K562 (cell line): ENCODE measurements around the gene UPF1. TPM values are rescaled to one million over a fixed set of nuclear protein-coding genes. Genes with fewer than 3 reads are reported as not detected.

Experiments
- ATF1 ChIP-seq, 2 experiments: fragments of 450-650 bp in 1 of 2; IDR thresholded peaks; 2 replicates each; pipeline ENCODE4 v1.6.1; 2016; ENCODE audit warnings: missing compliant biosample characterization in 1 of 2, missing genetic modification characterization in 1 of 2
- ETV1 ChIP-seq: fragments of 450-650 bp; conservative IDR thresholded peaks from 2 replicates; pipeline ENCODE4 v1.6.1; 2016; ENCODE audit warnings: missing genetic modification characterization, control low read depth, low read depth, missing compliant biosample characterization
- FIP1L1 ChIP-seq: fragments of 200-400 bp; formaldehyde crosslinking; IDR thresholded peaks from 2 replicates; pipeline ENCODE4 v1.6.1; 2018; ENCODE audit warnings: mild to moderate bottlenecking, low read depth, low read length; ENCODE audit not compliant: poor library complexity, severe bottlenecking
- MTA3 ChIP-seq: fragments of 450-650 bp; formaldehyde crosslinking; IDR thresholded peaks from 2 replicates; pipeline ENCODE4 v1.6.1; 2017; ENCODE audit warnings: mild to moderate bottlenecking, borderline replicate concordance
- NCOA6 ChIP-seq: fragments of 450-650 bp; IDR thresholded peaks from 2 replicates; pipeline ENCODE4 v1.6.1; 2017; ENCODE audit warnings: mild to moderate bottlenecking
- NFE2L1 ChIP-seq: fragments of 450-650 bp; IDR thresholded peaks from 2 replicates; pipeline ENCODE4 v1.6.1; 2016; ENCODE audit warnings: missing genetic modification characterization, low read depth, mild to moderate bottlenecking, missing compliant biosample characterization, moderate library complexity, borderline replicate concordance
- NR4A1 ChIP-seq, 2 experiments: fragments of 250-450 bp in 1 of 2; fragments of 450-650 bp in 1 of 2; sonication (Bioruptor Pico) in 1 of 2; IDR thresholded peaks; 2 replicates each; pipeline versions ENCODE4 v1.4.0 to v1.6.1; 2016 to 2020; ENCODE audit warnings: mild to moderate bottlenecking in 2 of 2, missing compliant biosample characterization in 1 of 2, missing genetic modification characterization in 1 of 2, moderate library complexity in 1 of 2
- PTBP1 ChIP-seq: fragments of 200-400 bp; formaldehyde crosslinking; IDR thresholded peaks from 2 replicates; pipeline ENCODE4 v1.6.1; 2017; ENCODE audit warnings: low read depth, low read length
- RBFOX2 ChIP-seq: fragments of 200-400 bp; formaldehyde crosslinking; IDR thresholded peaks from 2 replicates; pipeline ENCODE4 v1.6.1; 2017; ENCODE audit warnings: low read depth, mild to moderate bottlenecking, low read length, moderate library complexity
- TAF1 ChIP-seq: IDR thresholded peaks from 2 replicates; pipeline ENCODE4 v1.6.1; 2011; ENCODE audit warnings: mild to moderate bottlenecking, low read length, moderate library complexity; ENCODE audit not compliant: insufficient read depth, control insufficient read depth, severe bottlenecking; ENCODE audit errors: extremely low read depth
- ZNF717 ChIP-seq: fragments of 250-450 bp; sonication (Bioruptor Pico); IDR thresholded peaks from 2 replicates; pipeline ENCODE4 v1.5.0; 2021
- polyA plus RNA-seq, 8 experiments: library from polyadenylated mRNA; depleted of rRNA in 4 of 8; stranded (reverse) in 5 of 8; unstranded in 3 of 8; fragments of >200 nt; fragmentation: Nextera tagmentation in 2 of 8; fragmentation: Illumina TruSeq in 1 of 8; extraction: Ambion mirVana in 2 of 8; extraction: Trizol in 1 of 8; gene quantifications; 2 replicates each; pipeline versions ENCODE4 v1.2.1 to v1.2.3, GENCODE V29; 2011 to 2014; ENCODE audit warnings: inconsistent platforms in 1 of 8, missing spikeins in 1 of 8
- total RNA-seq, 7 experiments: library from RNA; depleted of rRNA in 6 of 7; stranded (reverse); fragments of >200 nt in 6 of 7; fragmentation: Illumina TruSeq in 2 of 7; extraction: Trizol in 2 of 7; gene quantifications; 2 replicates each; pipeline versions ENCODE4 v1.2.1 to v1.2.3, GENCODE V29; 2011 to 2021; ENCODE audit warnings: low replicate concordance in 1 of 7
- TF ChIP-seq, protein P1 (sequence below): fragments of 450-650 bp; IDR thresholded peaks from 2 replicates; pipeline ENCODE4 v1.6.1; 2016; ENCODE audit warnings: low read depth
- TF ChIP-seq, protein P2 (sequence below): conservative IDR thresholded peaks from 2 replicates; pipeline ENCODE4 v1.6.1; 2011; ENCODE audit warnings: low read depth, mild to moderate bottlenecking, low read length; ENCODE audit not compliant: control insufficient read depth
- TF ChIP-seq, protein P3 (sequence below), 3 experiments: fragments of 200-800 bp in 1 of 3; sonication (Bioruptor generic) in 1 of 3; sonication (generic) in 1 of 3; formaldehyde crosslinking in 1 of 3; IDR thresholded peaks; 2 replicates each; pipeline versions ENCODE4 v1.6.1 to v1.8.0; 2016 to 2022; ENCODE audit warnings: mild to moderate bottlenecking in 2 of 3, missing compliant biosample characterization in 2 of 3, missing genetic modification characterization in 2 of 3, missing genetic modification reagents in 1 of 3

The UPF1 gene
- total and polyA plus RNA-seq, 9 of the 15 experiments (the other 6 are each of a cell fraction or from before 2014, with no cell fraction given), result 0.34 to 103 (median 27.9) TPM

DNA sequence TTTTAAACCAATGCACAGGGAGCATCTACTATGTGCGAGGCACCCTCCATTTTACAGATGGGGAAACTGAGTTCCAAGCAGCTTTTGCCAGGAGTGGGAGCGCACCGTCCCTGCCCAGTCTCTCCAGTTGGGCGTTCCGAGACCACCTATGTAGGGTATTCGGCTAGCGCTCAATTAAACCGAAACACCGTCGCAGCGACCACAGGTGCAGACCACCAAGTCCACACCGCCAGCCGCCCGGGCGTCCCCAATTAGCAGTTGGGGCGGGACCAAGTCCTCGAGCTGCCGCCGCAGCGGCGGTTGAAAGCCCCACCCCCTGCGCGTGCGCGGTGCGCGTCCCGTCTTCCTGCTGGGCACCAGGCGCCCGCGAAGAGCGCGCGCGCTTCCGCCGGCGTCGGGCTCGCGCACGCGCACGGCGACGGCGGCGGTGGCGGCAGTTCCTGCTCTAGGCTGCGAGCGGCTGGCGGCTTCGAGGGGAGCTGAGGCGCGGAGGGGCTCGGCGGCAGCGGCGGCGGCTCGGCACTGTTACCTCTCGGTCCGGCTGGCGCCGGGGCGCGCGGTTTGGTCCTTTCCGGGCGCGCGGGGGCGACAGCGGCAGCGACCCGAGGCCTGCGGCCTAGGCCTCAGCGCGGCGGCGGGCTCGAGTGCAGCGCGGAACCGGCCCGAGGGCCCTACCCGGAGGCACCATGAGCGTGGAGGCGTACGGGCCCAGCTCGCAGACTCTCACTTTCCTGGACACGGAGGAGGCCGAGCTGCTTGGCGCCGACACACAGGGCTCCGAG is at the start of gene UPF1 (continued):
- TF ChIP-seq, protein P1, sequence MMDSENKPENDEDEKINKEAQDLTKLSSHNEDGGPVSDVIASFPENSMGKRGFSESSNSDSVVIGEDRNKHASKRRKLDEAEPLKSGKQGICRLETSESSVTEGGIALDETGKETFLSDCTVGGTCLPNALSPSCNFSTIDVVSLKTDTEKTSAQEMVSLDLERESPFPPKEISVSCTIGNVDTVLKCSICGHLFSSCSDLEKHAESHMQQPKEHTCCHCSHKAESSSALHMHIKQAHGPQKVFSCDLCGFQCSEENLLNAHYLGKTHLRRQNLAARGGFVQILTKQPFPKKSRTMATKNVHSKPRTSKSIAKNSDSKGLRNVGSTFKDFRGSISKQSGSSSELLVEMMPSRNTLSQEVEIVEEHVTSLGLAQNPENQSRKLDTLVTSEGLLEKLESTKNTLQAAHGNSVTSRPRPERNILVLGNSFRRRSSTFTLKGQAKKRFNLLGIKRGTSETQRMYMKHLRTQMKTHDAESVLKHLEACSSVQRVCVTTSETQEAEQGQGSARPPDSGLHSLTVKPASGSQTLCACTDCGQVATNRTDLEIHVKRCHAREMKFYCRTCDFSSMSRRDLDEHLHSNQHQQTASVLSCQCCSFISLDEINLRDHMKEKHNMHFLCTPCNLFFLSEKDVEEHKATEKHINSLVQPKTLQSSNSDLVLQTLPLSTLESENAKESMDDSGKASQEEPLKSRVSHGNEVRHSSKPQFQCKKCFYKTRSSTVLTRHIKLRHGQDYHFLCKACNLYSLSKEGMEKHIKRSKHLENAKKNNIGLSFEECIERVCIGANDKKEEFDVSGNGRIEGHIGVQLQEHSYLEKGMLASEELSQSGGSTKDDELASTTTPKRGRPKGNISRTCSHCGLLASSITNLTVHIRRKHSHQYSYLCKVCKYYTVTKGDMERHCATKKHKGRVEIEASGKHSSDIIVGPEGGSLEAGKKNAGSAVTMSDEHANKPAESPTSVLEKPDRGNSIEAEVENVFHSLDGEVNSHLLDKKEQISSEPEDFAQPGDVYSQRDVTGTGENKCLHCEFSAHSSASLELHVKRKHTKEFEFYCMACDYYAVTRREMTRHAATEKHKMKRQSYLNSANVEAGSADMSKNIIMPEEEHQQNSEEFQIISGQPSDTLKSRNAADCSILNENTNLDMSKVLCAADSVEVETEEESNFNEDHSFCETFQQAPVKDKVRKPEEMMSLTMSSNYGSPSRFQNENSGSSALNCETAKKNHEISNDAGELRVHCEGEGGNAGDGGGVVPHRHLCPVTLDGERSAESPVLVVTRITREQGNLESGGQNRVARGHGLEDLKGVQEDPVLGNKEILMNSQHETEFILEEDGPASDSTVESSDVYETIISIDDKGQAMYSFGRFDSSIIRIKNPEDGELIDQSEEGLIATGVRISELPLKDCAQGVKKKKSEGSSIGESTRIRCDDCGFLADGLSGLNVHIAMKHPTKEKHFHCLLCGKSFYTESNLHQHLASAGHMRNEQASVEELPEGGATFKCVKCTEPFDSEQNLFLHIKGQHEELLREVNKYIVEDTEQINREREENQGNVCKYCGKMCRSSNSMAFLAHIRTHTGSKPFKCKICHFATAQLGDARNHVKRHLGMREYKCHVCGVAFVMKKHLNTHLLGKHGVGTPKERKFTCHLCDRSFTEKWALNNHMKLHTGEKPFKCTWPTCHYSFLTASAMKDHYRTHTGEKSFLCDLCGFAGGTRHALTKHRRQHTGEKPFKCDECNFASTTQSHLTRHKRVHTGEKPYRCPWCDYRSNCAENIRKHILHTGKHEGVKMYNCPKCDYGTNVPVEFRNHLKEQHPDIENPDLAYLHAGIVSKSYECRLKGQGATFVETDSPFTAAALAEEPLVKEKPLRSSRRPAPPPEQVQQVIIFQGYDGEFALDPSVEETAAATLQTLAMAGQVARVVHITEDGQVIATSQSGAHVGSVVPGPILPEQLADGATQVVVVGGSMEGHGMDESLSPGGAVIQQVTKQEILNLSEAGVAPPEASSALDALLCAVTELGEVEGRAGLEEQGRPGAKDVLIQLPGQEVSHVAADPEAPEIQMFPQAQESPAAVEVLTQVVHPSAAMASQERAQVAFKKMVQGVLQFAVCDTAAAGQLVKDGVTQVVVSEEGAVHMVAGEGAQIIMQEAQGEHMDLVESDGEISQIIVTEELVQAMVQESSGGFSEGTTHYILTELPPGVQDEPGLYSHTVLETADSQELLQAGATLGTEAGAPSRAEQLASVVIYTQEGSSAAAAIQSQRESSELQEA, result no peak
- TF ChIP-seq NCOA6, result no peak; the same call in 1 of the 2 replicates
- no peak for TF ChIP-seq ETV1
- TF ChIP-seq, protein P2, sequence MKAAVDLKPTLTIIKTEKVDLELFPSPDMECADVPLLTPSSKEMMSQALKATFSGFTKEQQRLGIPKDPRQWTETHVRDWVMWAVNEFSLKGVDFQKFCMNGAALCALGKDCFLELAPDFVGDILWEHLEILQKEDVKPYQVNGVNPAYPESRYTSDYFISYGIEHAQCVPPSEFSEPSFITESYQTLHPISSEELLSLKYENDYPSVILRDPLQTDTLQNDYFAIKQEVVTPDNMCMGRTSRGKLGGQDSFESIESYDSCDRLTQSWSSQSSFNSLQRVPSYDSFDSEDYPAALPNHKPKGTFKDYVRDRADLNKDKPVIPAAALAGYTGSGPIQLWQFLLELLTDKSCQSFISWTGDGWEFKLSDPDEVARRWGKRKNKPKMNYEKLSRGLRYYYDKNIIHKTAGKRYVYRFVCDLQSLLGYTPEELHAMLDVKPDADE, result peak; percentile 39; the same call in 1 of the 2 replicates
- peak; percentile 17 for TF ChIP-seq FIP1L1
- no peak for TF ChIP-seq ZNF717 (CRISPR knock-in tag)
- TF ChIP-seq MTA3, result peak; percentile 68; the same call in 1 of the 2 replicates
- TF ChIP-seq, protein P3, sequence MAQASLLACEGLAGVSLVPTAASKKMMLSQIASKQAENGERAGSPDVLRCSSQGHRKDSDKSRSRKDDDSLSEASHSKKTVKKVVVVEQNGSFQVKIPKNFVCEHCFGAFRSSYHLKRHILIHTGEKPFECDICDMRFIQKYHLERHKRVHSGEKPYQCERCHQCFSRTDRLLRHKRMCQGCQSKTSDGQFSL (CRISPR knock-in tag; IDR thresholded peaks at IDR 0.05), result 0 out of 2 replicates have a peak, but pooled peaks have one; percentile 26
- TF ChIP-seq, protein P3 (tag; IDR thresholded peaks at IDR 0.05), result no peak
- TF ChIP-seq PTBP1, result no peak
- TF ChIP-seq NR4A1 (CRISPR knock-in tag; IDR thresholded peaks at IDR 0.05), result no peak
- TF ChIP-seq NR4A1 (tag; IDR thresholded peaks at IDR 0.05), result peak; percentile 74; the same call in 1 of the 2 replicates
- no peak for TF ChIP-seq NFE2L1 (tag)
- TF ChIP-seq ATF1 (CRISPR knock-in tag; IDR thresholded peaks at IDR 0.05), result peak; percentile 4; the same call in 1 of the 2 replicates
- TF ChIP-seq ATF1 (tag; IDR thresholded peaks at IDR 0.05), result peak; percentile 28
- peak; percentile 93 for TF ChIP-seq RBFOX2
- TF ChIP-seq TAF1, result peak; percentile 95
